GM18858 (cell line): ENCODE data around the gene HOXC5.

ENCODE experiments used
- ATAC-seq: cut with Tn5 transposase; IDR thresholded peaks from one replicate; pipeline ENCODE4 v1.9.1; 2021; ENCODE audit not compliant: unreplicated experiment

Gene HOXC5

GRCh38 chr12:54045401-54045800 is 12.6 kb downstream of the HOXC5 start:
- ATAC-seq, result no peak

- no peak for ATAC-seq
Measured at GRCh38 chr12:54045868-54046521, 13.1 kb downstream of the HOXC5 start.

GRCh38 chr12:54046809-54047159 is 13.9 kb downstream of the HOXC5 start:
- ATAC-seq, result no peak

GRCh38 chr12:54047160-54047963 is 14.5 kb downstream of the HOXC5 start:
- ATAC-seq, result no peak

- ATAC-seq, result no peak
Measured at GRCh38 chr12:54047964-54048303, 15.1 kb downstream of the HOXC5 start.

GRCh38 chr12:54048406-54049093 is 15.7 kb downstream of the HOXC5 start:
- ATAC-seq, result no peak

GRCh38 chr12:54049108-54049507 is 16.3 kb downstream of the HOXC5 start:
- ATAC-seq, result no peak

GRCh38 chr12:54050482-54050810 is 17.6 kb downstream of the HOXC5 start:
- ATAC-seq, result no peak

GRCh38 chr12:54051026-54051842 is 18.4 kb downstream of the HOXC5 start:
- ATAC-seq, result no peak

- ATAC-seq, result no peak
Measured at GRCh38 chr12:54051874-54052437, 19.1 kb downstream of the HOXC5 start.

GRCh38 chr12:54052438-54053002 is 19.7 kb downstream of the HOXC5 start:
- no peak for ATAC-seq

- ATAC-seq, result peak; percentile 65
Measured at GRCh38 chr12:54053003-54053750, 20.3 kb downstream of the HOXC5 start.

GRCh38 chr12:54053751-54054741 is 21.2 kb downstream of the HOXC5 start, which contains the start of gene HOXC4:
TSS of gene HOXC4 (plus strand) at chr12:54053835. CDS start at chr12:54053923, 88 bp downstream.
- no peak for ATAC-seq

- no peak for ATAC-seq
Measured at GRCh38 chr12:54054742-54055194, 21.9 kb downstream of the HOXC5 start.

- ATAC-seq, result no peak
Measured at GRCh38 chr12:54055552-54055951, 22.7 kb downstream of the HOXC5 start.

- ATAC-seq, result no peak
Measured at GRCh38 chr12:54056110-54056509, 23.3 kb downstream of the HOXC5 start.

GRCh38 chr12:54058128-54058768 is 25.4 kb downstream of the HOXC5 start:
- ATAC-seq, result no peak

GRCh38 chr12:54059668-54060067 is 26.8 kb downstream of the HOXC5 start:
- ATAC-seq, result no peak
